Kidney epithelial cell (primary cell): Measurements from ENCODE around the gene FAM98A. TPM values are rescaled to one million over a fixed set of nuclear protein-coding genes. Genes with fewer than 3 reads are reported as not detected.
A peak's percentile ranks its signal among the peaks of the same experiment; 100 is the strongest.

ENCODE experiments used
- DNase-seq: peaks from one replicate; pipeline ENCODE4 v3.0.0-alpha.2; 2010; ENCODE audit warnings: low read depth
- H3K27me3 ChIP-seq: 2 replicates; pipeline ENCODE4 v1.6.0; 2011; ENCODE audit warnings: low read length; ENCODE audit not compliant: control insufficient read depth, insufficient read depth
- H3K36me3 ChIP-seq: 2 replicates; pipeline ENCODE4 v1.5.1; 2011; ENCODE audit warnings: low read length; ENCODE audit not compliant: control insufficient read depth, insufficient read depth
- H3K4me3 ChIP-seq: 2 replicates; pipeline ENCODE4 v1.5.1; 2011; ENCODE audit warnings: low read depth, mild to moderate bottlenecking, control low read depth, low read length
- total RNA-seq: library from RNA; depleted of rRNA; stranded (reverse); fragments of >200 nt; gene quantifications from 2 replicates; pipeline ENCODE4 v1.2.3, GENCODE V29; 2015
- TF ChIP-seq, protein P1 (sequence below): IDR thresholded peaks from 2 replicates; pipeline ENCODE4 v1.5.1; 2011; ENCODE audit warnings: mild to moderate bottlenecking, moderate library complexity, low read length, control low read depth, inconsistent platforms; ENCODE audit not compliant: insufficient read depth, poor library complexity, severe bottlenecking

The FAM98A gene
- 14.0 and 25.6 TPM in 2 replicates for total RNA-seq

GRCh38 chr2:33599175-33599942, at the start of gene FAM98A:
FAM98A (minus strand) TSS chr2:33599299; CDS start chr2:33599221, 78 bp downstream.
- Histone ChIP-seq H3K36me3 (no peaks in the 10 kb centered on the region), H3K4me3 (peak within 1 kb of the TSS; percentile 96), H3K27me3 (no peaks in the 10 kb centered on the region)
- DNase-seq: peak; percentile 95
- TF ChIP-seq, protein P1, sequence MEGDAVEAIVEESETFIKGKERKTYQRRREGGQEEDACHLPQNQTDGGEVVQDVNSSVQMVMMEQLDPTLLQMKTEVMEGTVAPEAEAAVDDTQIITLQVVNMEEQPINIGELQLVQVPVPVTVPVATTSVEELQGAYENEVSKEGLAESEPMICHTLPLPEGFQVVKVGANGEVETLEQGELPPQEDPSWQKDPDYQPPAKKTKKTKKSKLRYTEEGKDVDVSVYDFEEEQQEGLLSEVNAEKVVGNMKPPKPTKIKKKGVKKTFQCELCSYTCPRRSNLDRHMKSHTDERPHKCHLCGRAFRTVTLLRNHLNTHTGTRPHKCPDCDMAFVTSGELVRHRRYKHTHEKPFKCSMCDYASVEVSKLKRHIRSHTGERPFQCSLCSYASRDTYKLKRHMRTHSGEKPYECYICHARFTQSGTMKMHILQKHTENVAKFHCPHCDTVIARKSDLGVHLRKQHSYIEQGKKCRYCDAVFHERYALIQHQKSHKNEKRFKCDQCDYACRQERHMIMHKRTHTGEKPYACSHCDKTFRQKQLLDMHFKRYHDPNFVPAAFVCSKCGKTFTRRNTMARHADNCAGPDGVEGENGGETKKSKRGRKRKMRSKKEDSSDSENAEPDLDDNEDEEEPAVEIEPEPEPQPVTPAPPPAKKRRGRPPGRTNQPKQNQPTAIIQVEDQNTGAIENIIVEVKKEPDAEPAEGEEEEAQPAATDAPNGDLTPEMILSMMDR: peak; percentile 21

- DNase-seq: no peak
- Histone ChIP-seq H3K4me3 (no peak overlapping the region), H3K36me3 (no peaks in the 10 kb centered on the region), H3K27me3 (no peaks in the 10 kb centered on the region)
- TF ChIP-seq, protein P1: no peak
Measured at GRCh38 chr2:33645861-33646260, 46.8 kb upstream of the FAM98A start.

DNA sequence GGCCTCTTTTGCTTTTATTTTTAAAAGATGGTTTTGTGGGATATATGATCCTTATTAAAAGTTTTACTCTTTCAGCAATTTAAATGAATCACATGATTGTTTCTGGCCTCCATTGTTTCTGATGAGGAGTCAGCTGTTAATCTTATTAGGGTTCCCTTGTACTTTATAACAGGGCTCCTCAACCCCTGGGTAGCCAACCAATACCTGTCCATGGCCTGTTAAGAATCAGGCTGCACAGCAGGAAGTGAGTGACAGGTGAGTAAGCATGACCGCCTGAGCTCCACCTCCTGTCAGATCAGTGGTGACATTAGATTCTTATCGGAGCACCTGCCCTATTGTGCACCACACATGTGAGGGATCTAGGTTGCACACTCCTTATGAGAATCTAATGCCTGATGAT, 45.1 kb upstream of the FAM98A start:
- no peak for DNase-seq
- no peak overlapping the region for H3K4me3 ChIP-seq
- TF ChIP-seq, protein P1: no peak
- H3K27me3 ChIP-seq: no peaks in the 10 kb centered on the region
- no peaks in the 10 kb centered on the region for H3K36me3 ChIP-seq

DNA sequence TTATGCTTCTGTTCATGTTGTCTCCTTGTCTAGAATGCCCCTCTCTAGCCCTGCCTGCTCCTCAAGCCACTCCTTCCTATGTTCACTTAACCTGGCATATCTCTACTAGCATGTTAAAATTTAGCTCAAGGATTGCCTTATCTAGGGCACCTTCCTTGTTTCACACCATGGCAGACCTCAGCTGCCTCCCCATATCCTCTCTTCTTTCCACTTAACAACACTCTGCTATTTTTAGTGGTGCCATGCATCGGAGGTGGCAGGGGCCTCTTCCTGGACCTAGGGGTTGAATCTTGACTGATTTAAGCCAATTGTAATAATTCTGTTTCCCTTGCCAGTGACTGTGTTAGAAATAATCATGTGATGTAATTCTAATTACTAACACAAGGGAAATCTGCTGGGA, 36.9 kb upstream of the FAM98A start:
- Histone ChIP-seq H3K4me3 (no peak overlapping the region), H3K36me3 (no peaks in the 10 kb centered on the region), H3K27me3 (no peaks in the 10 kb centered on the region)
- DNase-seq: no peak
- TF ChIP-seq, protein P1: no peak

GRCh38 chr2:33634261-33634910, 35.3 kb upstream of the FAM98A start:
- DNase-seq: no peak
- Histone ChIP-seq H3K27me3 (no peaks in the 10 kb centered on the region), H3K4me3 (no peak overlapping the region), H3K36me3 (no peaks in the 10 kb centered on the region)
- TF ChIP-seq, protein P1: no peak

GRCh38 chr2:33633315-33633714, 34.2 kb upstream of the FAM98A start:
- no peak overlapping the region for H3K4me3 ChIP-seq
- no peak for DNase-seq
- TF ChIP-seq, protein P1: no peak
- no peaks in the 10 kb centered on the region for H3K27me3 ChIP-seq
- H3K36me3 ChIP-seq: no peaks in the 10 kb centered on the region
